HG03025 (cell line): ENCODE data around the gene PLOD1.
A peak's percentile ranks its signal among the peaks of the same experiment; 100 is the strongest.

ENCODE experiments used
- ATAC-seq: cut with Tn5 transposase; IDR thresholded peaks from one replicate; pipeline ENCODE4 v1.9.1; 2021; ENCODE audit warnings: mild to moderate bottlenecking, moderate library complexity; ENCODE audit not compliant: unreplicated experiment, low FRiP score

Gene PLOD1

GRCh38 chr1:11970441-11971185, 36.1 kb downstream of the PLOD1 start:
- ATAC-seq: no peak

- ATAC-seq: no peak
Measured at GRCh38 chr1:11977625-11978024, 43.1 kb downstream of the PLOD1 start.

GRCh38 chr1:11978301-11978700, 43.8 kb downstream of the PLOD1 start:
- no peak for ATAC-seq

GRCh38 chr1:11979028-11979850, 44.7 kb downstream of the PLOD1 start:
- ATAC-seq: no peak

- peak; percentile 75 for ATAC-seq
Measured at GRCh38 chr1:11979851-11980675, 45.5 kb downstream of the PLOD1 start, which contains the start of gene MFN2. Gene MFN2, plus strand, starts transcription at chr1:11980444. Its CDS starts 8,725 bp downstream, at chr1:11989169.

GRCh38 chr1:11980676-11980972, 46.1 kb downstream of the PLOD1 start:
- no peak for ATAC-seq

GRCh38 chr1:11981378-11982009, 47.0 kb downstream of the PLOD1 start:
- ATAC-seq: no peak

- ATAC-seq: no peak
Measured at GRCh38 chr1:11982010-11982392, 47.5 kb downstream of the PLOD1 start.

- no peak for ATAC-seq
Measured at GRCh38 chr1:11984121-11984520, 49.6 kb downstream of the PLOD1 start.

- ATAC-seq: no peak
Measured at GRCh38 chr1:11984576-11984975, 50.1 kb downstream of the PLOD1 start.

- ATAC-seq: no peak
Measured at GRCh38 chr1:11985171-11985570, 50.7 kb downstream of the PLOD1 start.

- no peak for ATAC-seq
Measured at GRCh38 chr1:11985851-11986250, 51.3 kb downstream of the PLOD1 start.

GRCh38 chr1:11989669-11990068, 55.2 kb downstream of the PLOD1 start:
- ATAC-seq: no peak

- no peak for ATAC-seq
Measured at GRCh38 chr1:11990303-11991032, 56.0 kb downstream of the PLOD1 start.

- ATAC-seq: no peak
Measured at GRCh38 chr1:11991969-11992676, 57.6 kb downstream of the PLOD1 start.

- ATAC-seq: no peak
Measured at GRCh38 chr1:11997081-11997850, 62.7 kb downstream of the PLOD1 start.

GRCh38 chr1:11998636-11999035, 64.1 kb downstream of the PLOD1 start:
- ATAC-seq: no peak

GRCh38 chr1:11999236-11999635, 64.7 kb downstream of the PLOD1 start:
- no peak for ATAC-seq
